Measurements from ENCODE around the gene C10orf71.

C10orf71 gene

DNA sequence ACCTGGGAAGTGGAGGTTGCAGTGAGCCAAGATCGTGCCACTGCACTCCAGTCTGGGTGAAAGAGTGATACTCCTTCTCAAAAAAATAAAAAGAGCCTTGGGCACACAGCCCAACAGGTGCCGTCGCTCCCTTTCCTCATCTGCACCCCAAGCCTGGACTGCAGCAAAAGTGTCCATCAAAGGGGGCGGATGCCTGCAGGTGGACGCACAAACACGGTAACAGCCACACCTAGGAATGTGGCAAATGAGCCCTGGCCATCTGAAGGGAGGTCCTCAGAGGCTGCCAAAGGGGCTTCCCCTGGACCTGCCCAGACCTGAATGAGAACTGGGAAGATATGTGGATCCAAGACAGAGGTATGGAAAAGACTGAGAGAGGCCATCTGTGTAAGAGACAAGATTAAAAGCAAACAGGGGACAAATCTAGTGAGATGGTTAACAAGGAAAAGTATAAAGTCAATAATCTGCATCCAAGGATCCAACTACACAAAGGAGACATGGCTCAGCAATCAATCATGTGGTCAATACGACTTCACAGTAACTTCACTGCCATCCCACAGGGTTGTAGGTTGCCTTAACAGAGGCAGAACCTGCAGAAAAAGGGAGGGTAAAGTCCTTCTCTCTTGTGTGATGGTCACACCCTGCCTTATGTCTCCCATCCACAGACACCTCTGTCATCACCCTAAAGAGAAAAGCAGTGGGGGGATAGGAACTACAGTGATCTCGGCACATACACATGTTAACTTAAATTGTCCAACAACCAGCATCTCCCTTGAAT lies 71.5 kb downstream of the C10orf71 start:
- Histone ChIP-seq H3F3A (ENCODE audit: insufficient read depth, low read length) (no peaks in the 10 kb centered on the region), H3K79me2 (ENCODE audit: low read length) (no peaks in the 10 kb centered on the region), H3K9me2 (replicated peaks; ENCODE audit: insufficient read depth, low read length) (no peaks in the 10 kb centered on the region), H3K4me2 (ENCODE audit: low read depth, low read length) (no peak overlapping the region), H3K4me1 (ENCODE audit: low read length) (no peaks in the 10 kb centered on the region), H3K27ac (ENCODE audit: low read length) (no peak overlapping the region), H3K4me3 (ENCODE audit: low read length) (no peak overlapping the region), H3K9ac (ENCODE audit: low read length) (no peak overlapping the region), H3K27me3 (replicated peaks; ENCODE audit: insufficient read depth, low read length) (no peaks in the 10 kb centered on the region), H3K9me3 (replicated peaks; ENCODE audit: insufficient read depth, low read length) (no peaks in the 10 kb centered on the region), H4K20me1 (ENCODE audit: insufficient read depth, low read length) (no peaks in the 10 kb centered on the region), H2AFZ (ENCODE audit: low read length) (no peak overlapping the region), H3K36me3 (replicated peaks; ENCODE audit: insufficient read depth, low read length) (no peaks in the 10 kb centered on the region)
- TF ChIP-seq CTCF (IDR thresholded peaks at IDR 0.05; ENCODE audit: low read length) (no peak), EZH2phosphoT487 (IDR thresholded peaks at IDR 0.05; ENCODE audit: low read length) (no peak), EZH2 (optimal IDR thresholded peaks at IDR 0.05; ENCODE audit: low read depth, low read length) (no peak)
- DNase-seq: no peak

DNA sequence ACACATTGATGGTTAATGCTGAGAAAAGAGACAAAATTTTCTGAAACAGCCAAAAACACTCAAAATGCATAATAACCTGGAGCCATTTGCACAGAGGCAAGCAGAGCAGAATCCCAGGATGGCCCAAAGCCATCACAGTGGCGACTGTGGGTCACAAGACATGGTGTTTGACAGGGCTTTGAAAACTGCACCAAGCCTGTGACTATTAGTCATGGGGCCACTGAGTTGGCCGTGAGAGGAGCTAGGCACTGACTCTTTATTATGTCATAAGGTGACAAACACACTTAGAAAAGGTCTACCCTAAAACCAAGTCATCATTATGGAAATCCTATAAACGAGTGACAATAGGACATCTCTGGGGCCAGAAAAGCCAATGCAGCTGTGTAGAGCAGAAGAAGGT lies 73.0 kb downstream of the C10orf71 start:
- H3F3A ChIP-seq (ENCODE audit: insufficient read depth, low read length): no peaks in the 10 kb centered on the region
- no peaks in the 10 kb centered on the region for H4K20me1 ChIP-seq (ENCODE audit: insufficient read depth, low read length)
- no peaks in the 10 kb centered on the region for H3K27me3 ChIP-seq (replicated peaks; ENCODE audit: insufficient read depth, low read length)
- no peak overlapping the region for H3K27ac ChIP-seq (ENCODE audit: low read length)
- no peaks in the 10 kb centered on the region for H3K79me2 ChIP-seq (ENCODE audit: low read length)
- H2AFZ ChIP-seq (ENCODE audit: low read length): no peak overlapping the region
- H3K4me2 ChIP-seq (ENCODE audit: low read depth, low read length): no peak overlapping the region
- no peak overlapping the region for H3K4me3 ChIP-seq (ENCODE audit: low read length)
- no peaks in the 10 kb centered on the region for H3K9me2 ChIP-seq (replicated peaks; ENCODE audit: insufficient read depth, low read length)
- no peaks in the 10 kb centered on the region for H3K4me1 ChIP-seq (ENCODE audit: low read length)
- no peaks in the 10 kb centered on the region for H3K36me3 ChIP-seq (replicated peaks; ENCODE audit: insufficient read depth, low read length)
- TF ChIP-seq EZH2 (optimal IDR thresholded peaks at IDR 0.05; ENCODE audit: low read depth, low read length) (no peak), CTCF (IDR thresholded peaks at IDR 0.05; ENCODE audit: low read length) (no peak), EZH2phosphoT487 (IDR thresholded peaks at IDR 0.05; ENCODE audit: low read length) (no peak)
- no peaks in the 10 kb centered on the region for H3K9me3 ChIP-seq (replicated peaks; ENCODE audit: insufficient read depth, low read length)
- no peak for DNase-seq
- no peak overlapping the region for H3K9ac ChIP-seq (ENCODE audit: low read length)

GRCh38 chr10:49373361-49373760 lies 74.4 kb downstream of the C10orf71 start:
- Histone ChIP-seq H3K27ac (ENCODE audit: low read length) (no peak overlapping the region), H3K27me3 (replicated peaks; ENCODE audit: insufficient read depth, low read length) (no peaks in the 10 kb centered on the region), H3K4me2 (ENCODE audit: low read depth, low read length) (no peak overlapping the region), H3K79me2 (ENCODE audit: low read length) (no peaks in the 10 kb centered on the region), H3K9me2 (replicated peaks; ENCODE audit: insufficient read depth, low read length) (no peaks in the 10 kb centered on the region), H3K4me1 (ENCODE audit: low read length) (no peaks in the 10 kb centered on the region), H3K4me3 (ENCODE audit: low read length) (no peak overlapping the region), H3K36me3 (replicated peaks; ENCODE audit: insufficient read depth, low read length) (no peaks in the 10 kb centered on the region), H2AFZ (ENCODE audit: low read length) (no peak overlapping the region), H3F3A (ENCODE audit: insufficient read depth, low read length) (no peaks in the 10 kb centered on the region), H3K9ac (ENCODE audit: low read length) (no peak overlapping the region), H4K20me1 (ENCODE audit: insufficient read depth, low read length) (no peaks in the 10 kb centered on the region), H3K9me3 (replicated peaks; ENCODE audit: insufficient read depth, low read length) (no peaks in the 10 kb centered on the region)
- no peak for TF ChIP-seq CTCF (IDR thresholded peaks at IDR 0.05; ENCODE audit: low read length)
- no peak for TF ChIP-seq EZH2phosphoT487 (IDR thresholded peaks at IDR 0.05; ENCODE audit: low read length)
- TF ChIP-seq EZH2 (optimal IDR thresholded peaks at IDR 0.05; ENCODE audit: low read depth, low read length): no peak
- DNase-seq: no peak
